ENCODE data around the gene MIER1. TPM values are rescaled to one million over a fixed set of nuclear protein-coding genes. Genes with fewer than 3 reads are reported as not detected.

Gene MIER1
- total RNA-seq, 1 donor: 52.2 TPM

- TF ChIP-seq, protein P1, sequence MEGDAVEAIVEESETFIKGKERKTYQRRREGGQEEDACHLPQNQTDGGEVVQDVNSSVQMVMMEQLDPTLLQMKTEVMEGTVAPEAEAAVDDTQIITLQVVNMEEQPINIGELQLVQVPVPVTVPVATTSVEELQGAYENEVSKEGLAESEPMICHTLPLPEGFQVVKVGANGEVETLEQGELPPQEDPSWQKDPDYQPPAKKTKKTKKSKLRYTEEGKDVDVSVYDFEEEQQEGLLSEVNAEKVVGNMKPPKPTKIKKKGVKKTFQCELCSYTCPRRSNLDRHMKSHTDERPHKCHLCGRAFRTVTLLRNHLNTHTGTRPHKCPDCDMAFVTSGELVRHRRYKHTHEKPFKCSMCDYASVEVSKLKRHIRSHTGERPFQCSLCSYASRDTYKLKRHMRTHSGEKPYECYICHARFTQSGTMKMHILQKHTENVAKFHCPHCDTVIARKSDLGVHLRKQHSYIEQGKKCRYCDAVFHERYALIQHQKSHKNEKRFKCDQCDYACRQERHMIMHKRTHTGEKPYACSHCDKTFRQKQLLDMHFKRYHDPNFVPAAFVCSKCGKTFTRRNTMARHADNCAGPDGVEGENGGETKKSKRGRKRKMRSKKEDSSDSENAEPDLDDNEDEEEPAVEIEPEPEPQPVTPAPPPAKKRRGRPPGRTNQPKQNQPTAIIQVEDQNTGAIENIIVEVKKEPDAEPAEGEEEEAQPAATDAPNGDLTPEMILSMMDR (IDR thresholded peaks at IDR 0.05; ENCODE audit: insufficient read depth, low read depth, low read length): no peak
- DNase-seq (ENCODE audit: low read depth): no peak
- no peak overlapping the region for H3K4me3 ChIP-seq (ENCODE audit: low read depth, low read length)
Observed at GRCh38 chr1:67005068-67005467, 80.3 kb downstream of the MIER1 start.

GRCh38 chr1:67009792-67010191 is 85.0 kb downstream of the MIER1 start:
- no peak for DNase-seq (ENCODE audit: low read depth)
- H3K4me3 ChIP-seq (ENCODE audit: low read depth, low read length): no peak overlapping the region
- TF ChIP-seq, protein P1 (IDR thresholded peaks at IDR 0.05; ENCODE audit: insufficient read depth, low read depth, low read length): no peak

- peak; percentile 86 for DNase-seq (ENCODE audit: low read depth)
- no peak overlapping the region for H3K4me3 ChIP-seq (ENCODE audit: low read depth, low read length)
- TF ChIP-seq, protein P1 (IDR thresholded peaks at IDR 0.05; ENCODE audit: insufficient read depth, low read depth, low read length): no peak
Observed at GRCh38 chr1:67013573-67013972, 88.8 kb downstream of the MIER1 start.

GRCh38 chr1:67018574-67018973 is 93.8 kb downstream of the MIER1 start:
- H3K4me3 ChIP-seq (ENCODE audit: low read depth, low read length): no peak overlapping the region
- no peak for DNase-seq (ENCODE audit: low read depth)
- TF ChIP-seq, protein P1 (IDR thresholded peaks at IDR 0.05; ENCODE audit: insufficient read depth, low read depth, low read length): no peak

- no peak for DNase-seq (ENCODE audit: low read depth)
- no peak overlapping the region for H3K4me3 ChIP-seq (ENCODE audit: low read depth, low read length)
- TF ChIP-seq, protein P1 (IDR thresholded peaks at IDR 0.05; ENCODE audit: insufficient read depth, low read depth, low read length): no peak
Observed at GRCh38 chr1:67019121-67019520, 94.3 kb downstream of the MIER1 start.

- no peak overlapping the region for H3K4me3 ChIP-seq (ENCODE audit: low read depth, low read length)
- no peak for DNase-seq (ENCODE audit: low read depth)
- TF ChIP-seq, protein P1 (IDR thresholded peaks at IDR 0.05; ENCODE audit: insufficient read depth, low read depth, low read length): no peak
Observed at GRCh38 chr1:67019600-67020136, 94.9 kb downstream of the MIER1 start.

GRCh38 chr1:67020304-67020703 is 95.5 kb downstream of the MIER1 start:
- TF ChIP-seq, protein P1 (IDR thresholded peaks at IDR 0.05; ENCODE audit: insufficient read depth, low read depth, low read length): no peak
- no peak overlapping the region for H3K4me3 ChIP-seq (ENCODE audit: low read depth, low read length)
- DNase-seq (ENCODE audit: low read depth): no peak
